Central memory CD8-positive, alpha-beta T cell (primary cell): ENCODE measurements around the gene TESMIN.

Experiments
- ATAC-seq: fragments of 150-1000 bp; cut with Tn5 transposase; replicated peaks from 2 replicates; pipeline ENCODE4 v1.10.0; 2022; ENCODE audit warnings: mild to moderate bottlenecking, moderate FRiP score, moderate number of reproducible peaks; ENCODE audit not compliant: poor library complexity, severe bottlenecking; ENCODE audit errors: extremely low read depth
- DNase-seq, 2 donors: peaks; one replicate each; pipeline ENCODE4 v3.0.0; 2021; ENCODE audit warnings: low spot score in 2 of 2
- H3K27ac Mint-ChIP-seq: one replicate; pipeline ENCODE4 v1.8.0; 2022; ENCODE audit warnings: low read depth, mild to moderate bottlenecking, moderate library complexity, mixed read lengths
- H3K27me3 Mint-ChIP-seq: one replicate; pipeline ENCODE4 v1.8.0; 2022; ENCODE audit warnings: mixed read lengths
- H3K36me3 Mint-ChIP-seq: one replicate; pipeline ENCODE4 v1.8.0; 2022; ENCODE audit warnings: mild to moderate bottlenecking, moderate library complexity, mixed read lengths; ENCODE audit not compliant: insufficient read depth
- H3K4me1 Mint-ChIP-seq: one replicate; pipeline ENCODE4 v1.8.0; 2022; ENCODE audit warnings: mixed read lengths
- H3K4me3 Mint-ChIP-seq: one replicate; pipeline ENCODE4 v1.8.0; 2022; ENCODE audit warnings: mild to moderate bottlenecking, moderate library complexity, mixed read lengths
- H3K9me3 Mint-ChIP-seq: one replicate; pipeline ENCODE4 v1.8.0; 2022; ENCODE audit warnings: mixed read lengths

Gene TESMIN

GRCh38 chr11:68658097-68658496 lies 93.2 kb downstream of the TESMIN start:
- no peak overlapping the region for H3K27ac Mint-ChIP-seq
- H3K27me3 Mint-ChIP-seq: peaks cover 75% of the 10 kb centered on the region
- H3K36me3 Mint-ChIP-seq: no peaks in the 10 kb centered on the region

More at GRCh38 chr11:68658097-68658496, 93.2 kb downstream of the TESMIN start:
- Mint-ChIP-seq H3K4me3 (no peak overlapping the region), H3K4me1 (peaks cover 5% of the 10 kb centered on the region), H3K9me3 (no peaks in the 10 kb centered on the region)
- no peak for DNase-seq
- ATAC-seq: no peak
